ENCODE results near the gene OR2AG2.
A peak's percentile ranks its signal among the peaks of the same experiment; 100 is the strongest.
"Not testable (repeated sequence)": the region's sequence is repeated elsewhere in the genome, so short reads cannot be mapped to it uniquely, and the experiment has no call there.

The OR2AG2 gene

GRCh38 chr11:6812390-6813005 is 40.7 kb upstream of the OR2AG2 start:
- no peaks in the 10 kb centered on the region for H3K36me3 ChIP-seq (replicated peaks; ENCODE audit: low read depth, low read length)
- H2AFZ ChIP-seq (ENCODE audit: low read depth, low read length), result no peak overlapping the region
- H3K4me1 ChIP-seq (ENCODE audit: low read length), result peaks cover 7% of the 10 kb centered on the region
- H3K9me3 ChIP-seq (ENCODE audit: insufficient read depth, low read length), result no peaks in the 10 kb centered on the region
- no peaks in the 10 kb centered on the region for H3K27me3 ChIP-seq (ENCODE audit: low read depth, low read length)
- no peak overlapping the region for H3K4me3 ChIP-seq (ENCODE audit: low read length)
- no peak overlapping the region for H3K27ac ChIP-seq (ENCODE audit: low read length)
- no peaks in the 10 kb centered on the region for H4K20me1 ChIP-seq (ENCODE audit: insufficient read depth, low read length)
- H3K4me2 ChIP-seq (ENCODE audit: low read length), result peak overlapping the region; percentile 31
- H3K9ac ChIP-seq (ENCODE audit: low read length), result no peak overlapping the region
- no peaks in the 10 kb centered on the region for H3K79me2 ChIP-seq (ENCODE audit: low read length)
- TF ChIP-seq EZH2phosphoT487 (IDR thresholded peaks at IDR 0.05; ENCODE audit: low read depth) (no peak), CTCF (IDR thresholded peaks at IDR 0.05; ENCODE audit: low read depth, low read length) (peak; percentile 83)

DNA sequence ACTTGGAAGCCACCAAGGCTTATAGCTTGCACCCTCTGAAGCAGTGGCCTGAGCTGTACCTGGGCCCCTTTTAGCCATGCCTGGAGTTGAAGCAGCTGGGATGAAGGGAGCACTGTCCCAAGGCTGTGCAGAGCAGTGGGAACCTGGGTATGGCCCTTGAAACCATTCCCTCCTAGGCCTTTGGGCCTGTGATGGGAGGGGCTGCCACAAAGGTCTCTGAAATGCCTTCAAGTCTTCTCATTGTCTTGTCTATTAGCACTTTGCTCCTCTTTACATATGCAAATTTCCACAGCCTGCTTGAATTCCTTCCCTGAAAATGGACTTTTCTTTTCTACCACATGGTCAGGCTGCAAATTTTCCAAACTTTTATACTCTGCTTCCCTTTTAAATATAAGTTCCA is 29.3 kb upstream of the OR2AG2 start:
- not testable (repeated sequence) for H4K20me1 ChIP-seq (ENCODE audit: insufficient read depth, low read length); H2AFZ ChIP-seq (ENCODE audit: low read depth, low read length); H3K27me3 ChIP-seq (ENCODE audit: low read depth, low read length); H3K79me2 ChIP-seq (ENCODE audit: low read length); H3K4me2 ChIP-seq (ENCODE audit: low read length); H3K9ac ChIP-seq (ENCODE audit: low read length); H3K4me3 ChIP-seq (ENCODE audit: low read length); H3K27ac ChIP-seq (ENCODE audit: low read length); H3K9me3 ChIP-seq (ENCODE audit: insufficient read depth, low read length); H3K36me3 ChIP-seq (replicated peaks; ENCODE audit: low read depth, low read length); H3K4me1 ChIP-seq (ENCODE audit: low read length)

- no peak for TF ChIP-seq EZH2phosphoT487 (IDR thresholded peaks at IDR 0.05; ENCODE audit: low read depth)
- no peak for TF ChIP-seq CTCF (IDR thresholded peaks at IDR 0.05; ENCODE audit: low read depth, low read length)
- no peak within 1 kb of the TSS for H3K4me2 ChIP-seq (ENCODE audit: low read length)
- H3K36me3 ChIP-seq (replicated peaks; ENCODE audit: low read depth, low read length), result no peaks in the 10 kb centered on the region
- no peak within 1 kb of the TSS for H3K4me3 ChIP-seq (ENCODE audit: low read length)
- no peak within 1 kb of the TSS for H3K27ac ChIP-seq (ENCODE audit: low read length)
- H4K20me1 ChIP-seq (ENCODE audit: insufficient read depth, low read length), result no peaks in the 10 kb centered on the region
- H3K9me3 ChIP-seq (ENCODE audit: insufficient read depth, low read length), result no peaks in the 10 kb centered on the region
- no peaks in the 10 kb centered on the region for H3K27me3 ChIP-seq (ENCODE audit: low read depth, low read length)
- no peak within 1 kb of the TSS for H3K9ac ChIP-seq (ENCODE audit: low read length)
- no peaks in the 10 kb centered on the region for H3K79me2 ChIP-seq (ENCODE audit: low read length)
- no peaks in the 10 kb centered on the region for H3K4me1 ChIP-seq (ENCODE audit: low read length)
- H2AFZ ChIP-seq (ENCODE audit: low read depth, low read length), result no peak within 1 kb of the TSS
Measured at GRCh38 chr11:6799402-6799801, 27.6 kb upstream of the OR2AG2 start, which contains the start of gene OR6A2. Gene OR6A2, minus strand, starts transcription at chr11:6799689. Its CDS starts 3,981 bp downstream, at chr11:6795708.

GRCh38 chr11:6794639-6795038 is 22.9 kb upstream of the OR2AG2 start:
- TF ChIP-seq CTCF (IDR thresholded peaks at IDR 0.05; ENCODE audit: low read depth, low read length) (no peak), EZH2phosphoT487 (IDR thresholded peaks at IDR 0.05; ENCODE audit: low read depth) (no peak)
- no peaks in the 10 kb centered on the region for H3K9me3 ChIP-seq (ENCODE audit: insufficient read depth, low read length)
- no peak overlapping the region for H3K4me2 ChIP-seq (ENCODE audit: low read length)
- H4K20me1 ChIP-seq (ENCODE audit: insufficient read depth, low read length), result no peaks in the 10 kb centered on the region
- H3K27me3 ChIP-seq (ENCODE audit: low read depth, low read length), result no peaks in the 10 kb centered on the region
- H3K9ac ChIP-seq (ENCODE audit: low read length), result no peak overlapping the region
- H3K36me3 ChIP-seq (replicated peaks; ENCODE audit: low read depth, low read length), result no peaks in the 10 kb centered on the region
- no peak overlapping the region for H3K27ac ChIP-seq (ENCODE audit: low read length)
- H3K4me1 ChIP-seq (ENCODE audit: low read length), result no peaks in the 10 kb centered on the region
- no peaks in the 10 kb centered on the region for H3K79me2 ChIP-seq (ENCODE audit: low read length)
- H3K4me3 ChIP-seq (ENCODE audit: low read length), result no peak overlapping the region
- no peak overlapping the region for H2AFZ ChIP-seq (ENCODE audit: low read depth, low read length)

Measured in OCI-LY3 (cell line).